ENCODE results near the gene RPL13A. TPM values are rescaled to one million over a fixed set of nuclear protein-coding genes. Genes with fewer than 3 reads are reported as not detected.

Gene RPL13A
- total RNA-seq, 1 donor from 2014 or later: 2,737 TPM

GRCh38 chr19:49481020-49481683 lies 6.3 kb upstream of the RPL13A start:
- intact Hi-C loops (cut with DNase I): no loop called here
- H3K27ac ChIP-seq: no peak overlapping the region
- no peak for DNase-seq (ENCODE audit: low spot score in 2 of 2)

GRCh38 chr19:49486232-49486631 lies 1.2 kb upstream of the RPL13A start:
- Histone ChIP-seq H3K4me1 (peaks cover 10 to 20% of the 10 kb centered on the region in 2 donors), H3K9me3 (no peaks in the 10 kb centered on the region), H3K4me3 (no peak overlapping the region), H3K27me3 (no peaks in the 10 kb centered on the region), H3K27ac (no peak overlapping the region), H3K36me3 (peaks cover 16 to 23% of the 10 kb centered on the region in 2 donors)
- TF ChIP-seq CTCF (IDR thresholded peaks at IDR 0.05): no peak
- DNase-seq (ENCODE audit: low spot score in 2 of 2): no peak
- intact Hi-C loops (cut with DNase I): no loop called here

More at GRCh38 chr19:49481020-49481683, 6.3 kb upstream of the RPL13A start:
- Histone ChIP-seq H3K36me3 (no peaks in the 10 kb centered on the region), H3K4me1 (peaks cover 2 to 3% of the 10 kb centered on the region in 2 donors), H3K4me3 (no peak overlapping the region), H3K9me3 (no peaks in the 10 kb centered on the region), H3K27me3 (no peaks in the 10 kb centered on the region)
- TF ChIP-seq CTCF (IDR thresholded peaks at IDR 0.05): no peak

- H3K4me1 ChIP-seq: peaks cover 10 to 20% of the 10 kb centered on the region in 2 donors
- no peak for DNase-seq (ENCODE audit: low spot score in 2 of 2)
- no peaks in the 10 kb centered on the region for H3K27me3 ChIP-seq
- peak overlapping the region; percentile 56 to 73 for H3K27ac ChIP-seq
- no peaks in the 10 kb centered on the region for H3K9me3 ChIP-seq
- peak overlapping the region; percentile 20 to 53 for H3K4me3 ChIP-seq
- no peak for TF ChIP-seq CTCF (IDR thresholded peaks at IDR 0.05)
- peaks cover 21 to 29% of the 10 kb centered on the region in 2 donors for H3K36me3 ChIP-seq
- intact Hi-C loops (cut with DNase I): loop anchor here (1.0 kb wide), 3 partner anchors 10 to 280 kb away; partner anchors contain the start of genes ALDH16A1 and RPS11
These were observed 615 bp upstream of the RPL13A start for GRCh38 chr19:49486710-49487276.

GRCh38 chr19:49488046-49488862 lies 846 bp downstream of the RPL13A start:
- Histone ChIP-seq H3K27me3 (no peaks in the 10 kb centered on the region), H3K36me3 (peaks cover 32 to 43% of the 10 kb centered on the region in 2 donors), H3K4me3 (peak overlapping the region; percentile 57 to 97), H3K27ac (peak overlapping the region; percentile 73 to 83), H3K9me3 (no peaks in the 10 kb centered on the region), H3K4me1 (peaks cover 10 to 20% of the 10 kb centered on the region in 2 donors)
- DNase-seq (ENCODE audit: low spot score in 2 of 2): no peak
- TF ChIP-seq CTCF (IDR thresholded peaks at IDR 0.05): no peak
- intact Hi-C loops (cut with DNase I): no loop called here

- Histone ChIP-seq H3K27ac (peak overlapping the region; percentile 73 to 83), H3K36me3 (peaks cover 32 to 43% of the 10 kb centered on the region in 2 donors), H3K4me3 (peak overlapping the region; percentile 57 to 97), H3K4me1 (peaks cover 10 to 20% of the 10 kb centered on the region in 2 donors), H3K9me3 (no peaks in the 10 kb centered on the region), H3K27me3 (no peaks in the 10 kb centered on the region)
- DNase-seq (ENCODE audit: low spot score in 2 of 2): no peak
- intact Hi-C loops (cut with DNase I): no loop called here
- TF ChIP-seq CTCF (IDR thresholded peaks at IDR 0.05): no peak
These were observed 1.6 kb downstream of the RPL13A start for GRCh38 chr19:49488863-49489537.

All from ascending aorta (tissue), 2 donors.